Cardiac fibroblast (primary cell): ENCODE data around the gene SEMA4D.

Source experiments
- DNase-seq, 2 donors: peaks; one replicate each; pipeline versions ENCODE4 v3.0.0 to v3.0.0-alpha.2; 2010; ENCODE audit warnings: low read depth in 2 of 2
- H3K4me3 ChIP-seq, 2 donors: replicated peaks in 1 of 2; 1 replicate in 1 of 2; 2 replicates in 1 of 2; pipeline ENCODE4 v1.5.1; 2011; ENCODE audit warnings: low read depth in 2 of 2, low read length in 2 of 2, mild to moderate bottlenecking in 2 of 2, moderate library complexity in 1 of 2
- TF ChIP-seq, protein P1 (sequence below): IDR thresholded peaks from one replicate; pipeline ENCODE4 v1.5.1; 2011; ENCODE audit warnings: low read depth, mild to moderate bottlenecking, low read length, inconsistent platforms

SEMA4D gene, protein sequence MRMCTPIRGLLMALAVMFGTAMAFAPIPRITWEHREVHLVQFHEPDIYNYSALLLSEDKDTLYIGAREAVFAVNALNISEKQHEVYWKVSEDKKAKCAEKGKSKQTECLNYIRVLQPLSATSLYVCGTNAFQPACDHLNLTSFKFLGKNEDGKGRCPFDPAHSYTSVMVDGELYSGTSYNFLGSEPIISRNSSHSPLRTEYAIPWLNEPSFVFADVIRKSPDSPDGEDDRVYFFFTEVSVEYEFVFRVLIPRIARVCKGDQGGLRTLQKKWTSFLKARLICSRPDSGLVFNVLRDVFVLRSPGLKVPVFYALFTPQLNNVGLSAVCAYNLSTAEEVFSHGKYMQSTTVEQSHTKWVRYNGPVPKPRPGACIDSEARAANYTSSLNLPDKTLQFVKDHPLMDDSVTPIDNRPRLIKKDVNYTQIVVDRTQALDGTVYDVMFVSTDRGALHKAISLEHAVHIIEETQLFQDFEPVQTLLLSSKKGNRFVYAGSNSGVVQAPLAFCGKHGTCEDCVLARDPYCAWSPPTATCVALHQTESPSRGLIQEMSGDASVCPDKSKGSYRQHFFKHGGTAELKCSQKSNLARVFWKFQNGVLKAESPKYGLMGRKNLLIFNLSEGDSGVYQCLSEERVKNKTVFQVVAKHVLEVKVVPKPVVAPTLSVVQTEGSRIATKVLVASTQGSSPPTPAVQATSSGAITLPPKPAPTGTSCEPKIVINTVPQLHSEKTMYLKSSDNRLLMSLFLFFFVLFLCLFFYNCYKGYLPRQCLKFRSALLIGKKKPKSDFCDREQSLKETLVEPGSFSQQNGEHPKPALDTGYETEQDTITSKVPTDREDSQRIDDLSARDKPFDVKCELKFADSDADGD

DNA sequence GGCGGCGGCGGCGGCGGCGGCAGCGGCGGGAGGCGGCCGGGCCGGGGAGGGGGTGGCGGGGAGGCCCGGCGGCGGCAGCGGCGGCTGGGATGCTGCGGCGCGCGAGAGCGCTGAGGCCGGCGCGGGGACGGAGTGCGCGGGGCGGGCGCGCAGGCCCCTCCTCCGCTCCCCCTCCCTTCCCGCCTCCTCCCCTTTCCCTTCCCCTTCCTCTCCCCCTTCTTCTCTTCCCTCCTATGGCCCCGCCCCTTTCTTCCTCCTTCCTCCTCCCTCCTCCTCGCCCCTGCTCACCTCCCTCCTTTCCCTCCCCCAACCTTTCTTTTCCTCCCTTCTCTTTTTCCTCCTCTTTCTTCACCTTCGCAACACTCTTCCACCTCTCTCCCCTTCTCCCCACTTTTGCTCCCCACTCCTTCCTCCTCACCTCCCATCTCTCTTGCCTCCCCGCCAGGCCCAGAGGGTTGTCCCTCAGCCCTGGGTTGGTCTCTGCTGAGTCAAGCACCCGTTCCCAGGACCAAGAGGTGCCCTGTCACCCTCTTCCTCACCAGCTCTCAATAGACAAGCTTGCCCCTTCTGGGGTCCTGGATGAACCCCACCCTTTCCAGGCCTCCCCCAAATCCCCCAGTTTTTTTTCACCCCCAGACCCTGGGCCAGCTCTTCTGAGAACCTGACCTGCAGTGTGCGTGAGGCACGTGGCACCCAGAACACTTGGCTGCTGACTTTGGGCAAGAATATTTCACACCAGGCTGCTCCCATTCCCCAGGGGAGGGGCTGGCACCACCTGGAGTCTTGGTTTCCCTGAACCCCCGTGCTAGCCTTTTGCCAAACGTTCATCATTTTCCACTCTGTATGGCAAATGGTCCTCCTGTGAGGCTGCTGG, at the start of gene SEMA4D:
SEMA4D (minus strand) TSS at position 136 of the 874 bp plus-strand sequence. CDS start 92,657 bp downstream, outside the sequence.
- peak in 1 of 2 donors; percentile 57 for DNase-seq
- TF ChIP-seq, protein P1, sequence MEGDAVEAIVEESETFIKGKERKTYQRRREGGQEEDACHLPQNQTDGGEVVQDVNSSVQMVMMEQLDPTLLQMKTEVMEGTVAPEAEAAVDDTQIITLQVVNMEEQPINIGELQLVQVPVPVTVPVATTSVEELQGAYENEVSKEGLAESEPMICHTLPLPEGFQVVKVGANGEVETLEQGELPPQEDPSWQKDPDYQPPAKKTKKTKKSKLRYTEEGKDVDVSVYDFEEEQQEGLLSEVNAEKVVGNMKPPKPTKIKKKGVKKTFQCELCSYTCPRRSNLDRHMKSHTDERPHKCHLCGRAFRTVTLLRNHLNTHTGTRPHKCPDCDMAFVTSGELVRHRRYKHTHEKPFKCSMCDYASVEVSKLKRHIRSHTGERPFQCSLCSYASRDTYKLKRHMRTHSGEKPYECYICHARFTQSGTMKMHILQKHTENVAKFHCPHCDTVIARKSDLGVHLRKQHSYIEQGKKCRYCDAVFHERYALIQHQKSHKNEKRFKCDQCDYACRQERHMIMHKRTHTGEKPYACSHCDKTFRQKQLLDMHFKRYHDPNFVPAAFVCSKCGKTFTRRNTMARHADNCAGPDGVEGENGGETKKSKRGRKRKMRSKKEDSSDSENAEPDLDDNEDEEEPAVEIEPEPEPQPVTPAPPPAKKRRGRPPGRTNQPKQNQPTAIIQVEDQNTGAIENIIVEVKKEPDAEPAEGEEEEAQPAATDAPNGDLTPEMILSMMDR: no peak
- peak within 1 kb of the TSS in 1 of 2 donors; percentile 46 for H3K4me3 ChIP-seq

DNA sequence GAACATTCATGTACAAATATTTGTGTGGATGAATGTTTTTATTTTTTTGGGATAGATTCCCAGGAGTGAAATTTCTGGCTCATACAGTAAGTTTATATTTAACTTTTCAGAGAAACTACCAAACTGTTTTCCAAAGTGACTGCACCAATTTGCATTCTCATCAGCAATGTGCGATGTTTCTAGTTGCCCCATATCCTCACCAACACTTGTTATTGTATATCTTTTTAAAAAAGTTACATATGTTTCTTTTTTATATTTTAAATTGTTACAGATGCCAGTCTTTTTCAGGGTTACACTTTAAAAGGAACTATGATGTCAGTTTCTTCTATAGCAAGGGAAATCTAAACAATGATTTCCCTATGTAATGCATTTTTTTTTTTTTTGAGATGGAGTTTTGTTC, 49.1 kb upstream of the SEMA4D start:
- no peak overlapping the region for H3K4me3 ChIP-seq
- TF ChIP-seq, protein P1: no peak
- no peak for DNase-seq

DNA sequence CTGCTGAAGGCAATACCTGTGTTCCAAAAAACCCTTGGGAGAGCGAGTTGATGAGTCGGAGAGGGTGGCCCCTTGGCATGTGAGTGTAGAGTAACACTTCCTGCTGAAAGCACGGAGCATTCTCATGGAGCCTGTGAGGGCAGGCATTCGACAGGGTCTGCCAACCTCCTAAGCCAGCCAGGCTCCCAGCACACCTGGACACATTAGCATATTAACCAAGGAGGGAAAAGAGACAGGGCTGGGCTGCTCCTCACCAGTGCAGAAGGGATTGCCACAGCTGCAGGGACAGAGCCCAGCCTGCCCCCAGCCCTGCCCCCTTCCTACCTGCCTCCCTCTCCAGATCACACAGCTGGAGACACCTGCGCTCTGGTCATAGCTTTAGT, 46.4 kb upstream of the SEMA4D start:
- DNase-seq: no peak
- TF ChIP-seq, protein P1: no peak
- no peak overlapping the region for H3K4me3 ChIP-seq

DNA sequence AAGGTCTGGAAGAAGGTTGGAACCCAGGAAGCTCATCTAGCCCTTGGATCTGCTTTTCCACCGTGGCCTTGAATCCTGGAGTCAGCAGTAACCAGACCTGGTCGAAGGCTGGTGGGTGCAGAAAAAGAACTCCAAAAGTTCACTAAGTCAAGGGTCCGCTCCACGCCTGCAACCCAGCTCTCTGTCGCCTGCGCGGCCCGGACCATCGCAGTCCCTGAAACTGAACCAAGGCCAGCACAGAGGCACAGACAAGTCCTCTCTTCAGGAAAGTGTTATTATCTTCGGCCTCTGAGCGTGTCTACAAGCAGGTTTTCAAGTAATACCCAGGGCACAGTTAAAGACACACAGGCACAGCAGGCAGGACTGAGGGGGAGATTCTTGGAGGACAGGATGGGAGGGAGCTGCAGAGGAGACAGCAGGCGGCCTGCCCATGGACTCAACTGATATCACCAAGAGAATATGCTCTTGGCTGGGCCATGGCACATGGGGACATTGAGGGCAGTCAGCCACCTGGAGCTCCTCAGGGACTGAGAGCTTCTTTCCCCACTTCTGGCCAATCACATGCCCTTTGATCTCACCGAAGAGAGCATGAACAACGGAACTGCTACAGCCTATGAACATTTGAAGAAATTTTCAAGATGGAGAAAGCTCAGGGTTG, 45.8 kb upstream of the SEMA4D start:
- TF ChIP-seq, protein P1: no peak

DNA sequence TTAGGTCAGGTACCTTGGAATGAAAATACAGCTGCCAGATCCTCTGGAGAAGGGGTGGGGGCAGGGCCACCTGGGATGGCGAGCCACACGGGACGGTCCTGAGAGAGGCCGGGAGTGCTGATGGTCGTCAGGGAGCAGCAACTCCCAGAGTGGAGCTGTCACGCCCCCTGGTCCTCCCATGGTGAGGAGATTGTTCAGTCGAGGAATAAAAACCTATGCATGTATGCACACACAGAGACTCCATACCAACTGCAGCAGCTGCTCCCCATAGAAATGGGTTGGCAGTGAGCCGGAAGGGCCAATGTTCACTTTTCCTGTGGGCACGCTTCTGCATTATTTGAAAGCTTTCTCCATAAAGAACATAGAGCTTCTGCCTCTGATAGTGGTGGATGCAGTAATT, 45.2 kb upstream of the SEMA4D start:
- TF ChIP-seq, protein P1: no peak
- no peak for DNase-seq
- no peak overlapping the region for H3K4me3 ChIP-seq

More for the DNA sequence above, 45.8 kb upstream of the SEMA4D start:
- no peak for DNase-seq
- H3K4me3 ChIP-seq: no peak overlapping the region
